ENCODE data around the gene SACS. TPM values are rescaled to one million over a fixed set of nuclear protein-coding genes. Genes with fewer than 3 reads are reported as not detected.

Gene SACS
- total and polyA plus RNA-seq, 2 donors (not counting 3 experiments of a cell fraction or from before 2014, with no cell fraction given) = 14.8 to 72.7 TPM

DNA sequence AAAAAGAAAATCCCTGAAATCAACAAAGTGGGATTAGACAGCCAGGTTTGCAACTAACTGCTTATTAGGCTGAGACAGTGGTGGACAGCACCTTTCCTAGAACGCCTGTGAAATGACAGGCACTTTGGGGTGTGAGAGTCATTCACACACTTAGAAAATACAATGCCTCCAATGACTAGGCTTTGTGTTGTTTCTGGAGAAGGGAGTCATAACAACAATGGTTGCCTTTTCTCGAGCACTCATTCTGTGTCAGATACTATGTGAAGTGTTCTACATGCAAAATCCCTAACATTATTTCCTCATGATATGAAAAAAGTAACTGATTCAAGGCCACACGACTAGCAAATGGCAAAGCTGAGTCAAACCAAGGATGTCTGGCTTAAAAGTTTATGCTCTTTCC, 41.2 kb downstream of the SACS start:
- H3K9ac ChIP-seq (replicated peaks; ENCODE audit: extremely low read depth, insufficient read depth, low read length) = no peak overlapping the region
- intact Hi-C loops (cut with micrococcal nuclease) (no loop called here), dilution Hi-C loops (cut with MboI; ENCODE audit: extremely low pct_ligation_motif_present, low sequenced_read_pairs) (no loop called here)
- ChIA-PET POLR2A (no interaction called here), CTCF (no interaction called here)
- no peaks in the 10 kb centered on the region for H3K79me2 ChIP-seq (ENCODE audit: control insufficient read depth, insufficient read depth, low read length)
- no peaks in the 10 kb centered on the region for H3K27me3 ChIP-seq (ENCODE audit: control insufficient read depth in 2 of 2, insufficient read depth in 2 of 2, low read length in 2 of 2)
- no peaks in the 10 kb centered on the region for H4K20me1 ChIP-seq (replicated peaks; ENCODE audit: control insufficient read depth, extremely low read depth, insufficient read depth, low read length)
- no peak for DNase-seq (ENCODE audit: low read depth, low spot score)
- H3K9me3 ChIP-seq (replicated peaks; ENCODE audit: control insufficient read depth, insufficient read depth, low read length) = no peaks in the 10 kb centered on the region
- FAIRE-seq = no peak
- no peak overlapping the region for H3K4me2 ChIP-seq (ENCODE audit: insufficient read depth, low read length)
- H3K4me3 ChIP-seq (replicated peaks in 1 of 3; ENCODE audit: insufficient read depth in 1 of 3, low read depth in 1 of 3, low read length in 3 of 3) = no peak overlapping the region
- H2AFZ ChIP-seq (ENCODE audit: low read depth, low read length) = no peak overlapping the region
- no peaks in the 10 kb centered on the region for H3K9me1 ChIP-seq (replicated peaks; ENCODE audit: control insufficient read depth, extremely low read depth, insufficient read depth, low read length)
- no peak for TF ChIP-seq EZH2 (IDR thresholded peaks at IDR 0.05; ENCODE audit: borderline replicate concordance, low read depth, low read length, severe bottlenecking)
- TF ChIP-seq GATA2 (IDR thresholded peaks at IDR 0.05; ENCODE audit: insufficient read depth, insufficient read length, low read depth, low read length) = no peak
- no peak for TF ChIP-seq MAX (IDR thresholded peaks at IDR 0.05; ENCODE audit: insufficient read depth, insufficient read length)
- TF ChIP-seq POLR2AphosphoS5 (IDR thresholded peaks at IDR 0.05; ENCODE audit: insufficient read depth, low read depth, low read length) = no peak
- TF ChIP-seq FOS (IDR thresholded peaks at IDR 0.05; ENCODE audit: borderline replicate concordance, insufficient read depth, low read length) = no peak
- TF ChIP-seq, protein P1, sequence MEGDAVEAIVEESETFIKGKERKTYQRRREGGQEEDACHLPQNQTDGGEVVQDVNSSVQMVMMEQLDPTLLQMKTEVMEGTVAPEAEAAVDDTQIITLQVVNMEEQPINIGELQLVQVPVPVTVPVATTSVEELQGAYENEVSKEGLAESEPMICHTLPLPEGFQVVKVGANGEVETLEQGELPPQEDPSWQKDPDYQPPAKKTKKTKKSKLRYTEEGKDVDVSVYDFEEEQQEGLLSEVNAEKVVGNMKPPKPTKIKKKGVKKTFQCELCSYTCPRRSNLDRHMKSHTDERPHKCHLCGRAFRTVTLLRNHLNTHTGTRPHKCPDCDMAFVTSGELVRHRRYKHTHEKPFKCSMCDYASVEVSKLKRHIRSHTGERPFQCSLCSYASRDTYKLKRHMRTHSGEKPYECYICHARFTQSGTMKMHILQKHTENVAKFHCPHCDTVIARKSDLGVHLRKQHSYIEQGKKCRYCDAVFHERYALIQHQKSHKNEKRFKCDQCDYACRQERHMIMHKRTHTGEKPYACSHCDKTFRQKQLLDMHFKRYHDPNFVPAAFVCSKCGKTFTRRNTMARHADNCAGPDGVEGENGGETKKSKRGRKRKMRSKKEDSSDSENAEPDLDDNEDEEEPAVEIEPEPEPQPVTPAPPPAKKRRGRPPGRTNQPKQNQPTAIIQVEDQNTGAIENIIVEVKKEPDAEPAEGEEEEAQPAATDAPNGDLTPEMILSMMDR (IDR thresholded peaks at IDR 0.05; ENCODE audit: extremely low read depth in 1 of 2, insufficient read depth in 1 of 2, low read depth in 1 of 2, low read length in 2 of 2) = no peak
- no peak for TF ChIP-seq JUN (IDR thresholded peaks at IDR 0.05; ENCODE audit: borderline replicate concordance, insufficient read depth, insufficient read length, low read depth)
- TF ChIP-seq MYC (IDR thresholded peaks at IDR 0.05; ENCODE audit: low read depth, low read length) = no peak
- no peak for TF ChIP-seq POLR2A (IDR thresholded peaks at IDR 0.05; ENCODE audit: low read depth, low read length)
- no TSS peak for BruUV-seq (replicated peaks)
- no peaks in the 10 kb centered on the region for H3K4me1 ChIP-seq (ENCODE audit: control insufficient read depth, extremely low read depth, insufficient read depth, low read length)
- H3K36me3 ChIP-seq (ENCODE audit: control insufficient read depth in 2 of 2, extremely low read depth in 1 of 2, insufficient read depth in 2 of 2, low read length in 2 of 2) = no peaks in the 10 kb centered on the region
- H3K27ac ChIP-seq (ENCODE audit: insufficient read depth, low read depth, low read length) = no peak overlapping the region
